Measurements from ENCODE around the gene SEMA4B.
"Not testable (repeated sequence)": the region's sequence is repeated elsewhere in the genome, so short reads cannot be mapped to it uniquely, and the experiment has no call there.

SEMA4B gene

DNA sequence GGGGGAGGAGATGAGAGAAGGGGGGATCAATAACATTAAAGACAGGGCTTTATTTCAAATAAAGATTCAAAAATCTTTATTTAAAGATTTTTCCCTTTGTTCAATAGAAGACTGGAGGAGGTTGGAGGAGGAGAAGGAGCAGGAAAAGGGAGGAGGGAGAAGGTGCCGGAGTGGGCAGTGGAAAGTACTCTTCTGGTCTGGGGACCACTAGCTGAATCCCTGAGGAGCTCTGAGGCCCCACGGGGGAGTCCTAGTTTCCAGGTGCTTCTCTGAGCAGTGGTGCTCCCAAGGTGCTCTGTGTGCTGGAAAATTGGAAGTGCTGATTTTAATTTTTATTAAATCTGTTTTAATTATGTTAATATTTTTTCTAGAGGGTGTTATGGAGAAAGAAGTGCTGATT, 19.4 kb upstream of the SEMA4B start:
- no peak for DNase-seq

DNA sequence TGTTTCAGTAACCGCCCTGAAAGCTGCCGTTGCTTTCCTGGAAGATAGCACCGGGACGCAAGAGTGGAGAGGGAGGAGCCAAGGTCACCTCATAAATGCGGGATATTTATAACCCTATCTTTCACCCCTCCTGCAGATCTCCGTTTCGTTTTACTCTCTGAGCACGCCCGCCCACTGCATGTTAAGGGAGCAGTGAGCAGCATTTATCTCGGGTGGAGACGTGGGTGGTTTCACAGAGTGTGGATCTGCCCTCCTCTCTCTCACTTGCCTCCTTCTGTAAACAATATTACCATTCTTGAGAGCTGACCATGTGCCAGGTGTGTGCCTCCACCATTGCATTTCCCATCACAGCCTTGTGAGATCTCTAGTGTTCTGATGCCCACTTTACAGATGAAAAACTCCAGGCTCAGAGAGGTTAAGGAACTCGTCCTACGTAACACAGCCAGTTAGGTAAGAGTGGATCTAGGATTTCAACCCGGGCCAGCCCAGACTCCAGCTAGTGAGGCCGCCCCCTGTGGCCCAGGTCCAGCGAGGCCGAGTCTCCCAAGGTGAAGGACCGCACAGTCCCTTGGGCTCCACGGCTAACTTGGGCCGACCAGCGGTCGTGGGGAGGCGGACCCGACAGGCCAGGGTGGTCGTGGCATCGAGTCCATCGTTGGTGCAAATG, 16.9 kb upstream of the SEMA4B start:
- peak; percentile 43 to 54 for DNase-seq

- peak; percentile 42 to 57 for DNase-seq
These were observed 16.1 kb upstream of the SEMA4B start for GRCh38 chr15:90184786-90185704.

DNA sequence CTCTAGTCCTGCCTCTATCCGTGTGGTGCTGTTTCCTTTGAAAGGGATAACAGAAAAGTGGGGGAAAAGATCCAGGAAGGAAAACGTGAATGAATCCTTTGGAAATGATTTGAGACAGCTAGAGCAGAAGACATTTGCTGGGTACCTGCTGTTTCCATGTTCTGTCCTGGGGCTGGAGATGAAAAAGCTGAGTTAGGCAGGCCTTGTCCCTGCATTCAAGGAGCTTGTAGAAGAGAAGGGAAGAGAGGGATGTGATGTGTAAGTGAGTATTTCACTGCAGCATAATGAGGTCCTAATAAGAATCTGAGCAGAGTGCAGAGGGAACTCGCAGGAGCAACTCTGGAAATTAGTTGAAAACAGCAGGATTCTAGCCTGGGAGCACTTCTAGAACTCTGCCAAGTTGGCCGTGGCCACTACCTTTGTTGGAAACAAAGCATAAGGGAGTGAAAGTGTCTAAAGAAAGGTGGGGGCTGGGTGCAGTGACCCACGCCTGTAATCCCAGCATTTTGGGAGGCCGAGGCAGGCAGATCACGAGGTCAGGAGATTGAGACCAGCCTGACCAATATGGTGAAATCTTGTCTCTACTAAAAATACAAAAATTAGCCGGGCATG, 13.8 kb upstream of the SEMA4B start:
- DNase-seq, result no peak

DNA sequence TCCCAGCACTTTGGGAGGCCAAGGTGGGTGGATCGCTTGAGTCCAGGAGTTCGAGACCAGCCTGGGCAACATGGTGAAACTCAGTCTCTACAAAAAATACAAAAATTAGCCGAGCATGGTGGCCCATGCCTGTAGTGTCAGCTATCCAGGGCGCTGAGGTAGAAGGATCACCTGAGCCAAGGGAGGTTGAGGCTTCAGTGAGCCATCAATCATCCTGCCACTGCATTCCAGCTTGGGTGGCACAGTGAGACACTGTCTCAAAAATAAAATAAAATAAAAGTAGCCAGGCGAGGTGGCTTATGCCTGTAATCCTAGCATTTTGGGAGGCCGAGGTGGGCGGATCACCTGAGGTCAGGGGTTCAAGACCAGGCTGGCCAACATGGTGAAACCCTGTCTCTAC, 13.1 kb upstream of the SEMA4B start:
- DNase-seq, result not testable (repeated sequence)

- DNase-seq, result no peak
These were observed 12.0 kb upstream of the SEMA4B start for GRCh38 chr15:90188914-90189748.

DNA sequence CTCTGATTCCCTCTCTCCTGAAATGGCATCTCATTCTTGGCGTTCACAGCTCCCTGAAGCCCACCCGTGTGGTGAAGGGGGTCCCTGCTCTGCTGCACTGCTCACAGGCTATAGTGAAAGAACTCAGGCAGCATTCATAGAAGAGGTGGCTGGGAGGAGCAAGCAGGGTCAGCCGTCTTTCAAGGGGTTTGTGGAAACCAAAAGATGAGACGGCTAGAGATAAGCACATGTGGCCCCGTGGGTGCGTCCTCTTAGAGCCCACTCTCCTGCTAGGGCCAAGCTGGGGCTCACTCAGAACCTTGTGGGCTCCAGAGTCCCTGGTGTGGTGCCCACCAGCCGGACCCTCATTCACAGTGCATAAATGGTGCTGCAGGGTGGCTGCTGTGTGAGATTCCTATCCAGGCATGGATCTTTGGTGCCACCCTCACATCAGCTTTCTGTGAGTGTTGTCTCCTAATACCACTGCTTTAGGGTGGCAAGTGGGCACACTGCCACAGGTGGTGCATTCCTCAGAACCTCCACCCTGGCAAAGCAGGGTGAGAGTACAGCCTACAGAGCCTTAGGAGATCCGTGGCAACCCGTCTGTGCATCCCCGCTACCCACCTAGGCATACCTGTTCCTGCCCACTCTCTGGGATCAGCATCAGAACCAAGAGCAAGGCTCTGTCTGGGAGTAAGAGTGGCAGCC, 11.2 kb upstream of the SEMA4B start:
- DNase-seq, result no peak

DNA sequence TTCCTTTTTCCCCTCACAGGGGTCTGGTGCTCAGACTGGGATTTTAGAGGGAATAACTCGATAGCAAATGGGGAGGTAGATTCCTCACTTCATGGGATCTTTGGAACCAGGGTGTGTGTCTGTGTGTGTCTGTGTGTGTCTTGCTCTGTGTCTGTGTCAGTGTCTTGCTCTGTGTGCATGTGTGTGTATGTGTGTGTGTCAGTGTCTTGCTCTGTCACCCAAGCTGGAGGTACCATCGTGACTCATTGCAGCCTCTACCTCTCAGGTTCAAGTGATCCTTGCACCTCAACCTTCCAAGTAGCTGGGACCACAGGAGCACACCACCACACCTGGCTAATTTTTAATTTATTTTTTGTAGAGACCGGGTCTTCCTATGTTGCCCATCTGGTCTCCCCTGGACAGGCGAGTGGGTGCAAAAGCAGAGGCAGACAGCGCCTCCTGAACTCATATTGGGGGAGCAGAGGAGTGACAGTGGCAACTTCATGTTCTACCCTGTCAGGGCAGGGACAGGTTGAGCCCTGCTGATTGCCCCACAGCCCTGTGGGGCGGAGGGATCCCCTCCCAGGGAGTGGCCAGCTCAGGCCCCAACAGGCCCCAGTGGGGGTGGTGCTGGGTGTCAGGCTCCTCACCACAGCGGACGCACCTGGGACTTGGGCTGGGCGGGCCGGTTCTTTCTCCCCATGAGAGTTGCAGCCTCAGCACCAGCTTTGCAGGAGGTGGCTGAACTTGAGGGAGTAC, 10.4 kb upstream of the SEMA4B start:
- DNase-seq, result no peak

- no peak for DNase-seq
These were observed 9.8 kb upstream of the SEMA4B start for GRCh38 chr15:90191344-90191687.

DNA sequence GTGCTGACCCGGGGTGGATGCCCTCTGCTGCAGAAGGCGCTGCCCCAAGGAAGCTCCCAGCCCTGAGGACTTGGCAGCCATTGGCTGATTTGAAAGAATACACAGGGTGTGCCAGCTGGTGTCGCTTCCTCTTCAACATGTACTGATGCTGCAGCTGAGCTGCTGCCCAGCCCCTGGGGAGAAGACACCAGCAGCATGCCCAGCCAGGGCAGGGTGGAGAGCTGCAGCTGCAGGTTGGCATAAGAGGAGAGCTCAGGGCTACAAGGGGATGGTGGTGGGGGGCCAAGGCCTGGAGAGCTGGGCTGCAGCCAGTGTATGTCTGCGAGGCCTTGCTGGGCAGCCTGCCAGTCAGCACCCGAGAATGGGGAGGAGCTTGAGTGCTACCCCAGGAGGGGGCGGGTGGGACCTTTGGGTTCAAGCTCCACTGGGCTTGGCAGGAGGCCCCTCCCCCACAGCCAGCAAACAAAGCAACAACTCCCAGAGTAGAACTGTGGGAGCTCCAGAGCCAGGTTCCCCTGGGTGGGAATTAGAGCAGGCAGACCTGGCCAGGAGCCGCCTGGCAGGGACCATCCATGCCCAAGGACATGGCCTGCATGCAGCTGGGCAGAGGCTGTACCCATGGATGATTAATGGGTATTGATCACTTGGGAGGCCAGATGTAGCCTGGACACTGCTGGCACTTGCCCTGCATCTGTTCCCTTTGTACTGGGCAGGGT, 9.2 kb upstream of the SEMA4B start:
- no peak for DNase-seq

- DNase-seq, result no peak
These were observed 8.0 kb upstream of the SEMA4B start for GRCh38 chr15:90192961-90193786.

GRCh38 chr15:90194655-90195054, 6.5 kb upstream of the SEMA4B start:
- DNase-seq, result no peak

DNA sequence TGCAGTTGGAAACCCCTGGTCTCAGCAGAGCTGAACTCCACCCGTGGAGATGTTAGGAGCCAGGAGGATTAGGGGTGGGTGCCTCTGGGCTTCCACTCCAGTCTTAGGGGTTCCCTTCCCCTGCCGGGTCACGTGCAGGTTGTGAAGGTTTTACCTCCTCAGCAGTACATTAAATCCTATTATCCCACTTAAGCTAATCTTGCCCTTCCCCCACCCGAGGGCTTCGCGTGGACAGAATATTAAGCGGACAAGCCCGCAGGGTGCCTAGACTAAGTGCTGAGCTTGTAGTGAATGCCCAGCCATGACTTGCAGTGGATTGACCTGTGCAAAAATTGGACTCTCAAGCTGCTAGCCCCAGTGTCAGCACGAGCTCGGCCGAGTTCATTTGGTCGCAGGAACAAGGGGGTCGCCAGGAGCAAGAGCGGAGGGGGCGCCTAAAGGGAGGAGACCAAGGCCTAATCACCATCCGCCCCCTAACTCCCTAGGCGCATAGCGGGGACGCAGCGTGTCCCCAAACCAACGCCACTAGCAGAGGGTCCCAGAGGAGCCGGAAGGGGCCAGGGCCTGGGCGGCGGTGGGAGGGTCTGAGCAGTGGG, 498 bp upstream of the SEMA4B start:
- no peak for DNase-seq

- no peak for DNase-seq
These were observed 830 bp downstream of the SEMA4B start for GRCh38 chr15:90201944-90202375.

DNA sequence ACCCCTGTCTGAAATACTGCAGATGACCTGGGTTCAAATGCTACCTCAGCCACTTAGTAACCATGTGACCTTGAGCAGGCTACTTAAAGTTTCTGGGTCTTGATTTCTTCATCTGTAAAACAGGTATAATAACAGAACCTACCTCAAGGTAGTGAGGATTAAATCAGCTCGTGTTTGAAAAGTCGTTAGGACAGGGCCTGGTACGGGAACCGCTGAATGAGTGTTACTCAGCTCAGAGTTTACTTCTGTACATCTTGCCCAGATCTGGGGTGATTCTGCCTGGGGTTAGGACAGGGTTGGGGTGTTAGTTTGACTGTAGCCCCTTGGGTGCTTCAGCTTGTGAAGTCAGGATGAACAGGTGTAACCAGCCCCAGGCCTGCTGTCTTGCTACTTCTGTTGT, 1.8 kb downstream of the SEMA4B start:
- DNase-seq, result no peak

DNA sequence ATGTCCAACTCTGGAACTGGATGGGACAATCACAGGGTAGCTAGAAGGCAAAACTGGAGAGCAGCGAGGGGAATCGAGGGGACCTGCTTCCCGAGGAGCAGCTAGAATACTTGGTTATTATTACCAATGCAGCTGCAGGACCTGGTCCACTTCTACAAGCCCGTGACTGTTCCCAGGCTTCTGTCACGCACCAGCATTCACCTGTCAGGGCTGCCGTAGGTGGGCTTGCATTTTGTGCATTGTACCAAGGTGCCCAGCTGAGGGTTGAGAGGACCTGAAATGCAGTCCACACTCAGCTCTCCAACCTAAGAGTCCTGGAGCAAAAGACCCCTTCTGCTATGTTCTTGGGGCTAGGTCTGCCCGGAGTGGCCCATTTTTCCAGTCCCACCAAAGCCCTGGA, 2.3 kb downstream of the SEMA4B start:
- no peak for DNase-seq

DNA sequence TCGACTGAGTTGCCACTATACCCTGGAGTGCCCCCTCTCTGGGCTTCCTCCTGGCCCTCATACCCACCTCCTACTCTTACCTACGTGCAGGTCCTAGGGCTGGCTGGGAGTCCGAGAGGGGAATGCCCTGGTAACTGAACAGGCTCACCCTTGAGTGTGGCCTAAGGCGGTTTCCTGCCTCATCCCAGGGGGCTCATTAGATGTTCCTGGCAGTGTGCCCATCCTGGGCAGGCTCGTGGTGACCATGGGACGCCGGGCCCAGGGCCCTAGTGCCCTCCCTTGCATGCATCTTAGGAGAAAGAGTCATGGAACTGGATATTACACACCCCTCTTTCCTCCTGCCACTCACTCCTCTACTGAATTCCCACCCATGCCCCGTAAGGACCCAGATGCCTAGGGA, 2.8 kb downstream of the SEMA4B start:
- no peak for DNase-seq

DNA sequence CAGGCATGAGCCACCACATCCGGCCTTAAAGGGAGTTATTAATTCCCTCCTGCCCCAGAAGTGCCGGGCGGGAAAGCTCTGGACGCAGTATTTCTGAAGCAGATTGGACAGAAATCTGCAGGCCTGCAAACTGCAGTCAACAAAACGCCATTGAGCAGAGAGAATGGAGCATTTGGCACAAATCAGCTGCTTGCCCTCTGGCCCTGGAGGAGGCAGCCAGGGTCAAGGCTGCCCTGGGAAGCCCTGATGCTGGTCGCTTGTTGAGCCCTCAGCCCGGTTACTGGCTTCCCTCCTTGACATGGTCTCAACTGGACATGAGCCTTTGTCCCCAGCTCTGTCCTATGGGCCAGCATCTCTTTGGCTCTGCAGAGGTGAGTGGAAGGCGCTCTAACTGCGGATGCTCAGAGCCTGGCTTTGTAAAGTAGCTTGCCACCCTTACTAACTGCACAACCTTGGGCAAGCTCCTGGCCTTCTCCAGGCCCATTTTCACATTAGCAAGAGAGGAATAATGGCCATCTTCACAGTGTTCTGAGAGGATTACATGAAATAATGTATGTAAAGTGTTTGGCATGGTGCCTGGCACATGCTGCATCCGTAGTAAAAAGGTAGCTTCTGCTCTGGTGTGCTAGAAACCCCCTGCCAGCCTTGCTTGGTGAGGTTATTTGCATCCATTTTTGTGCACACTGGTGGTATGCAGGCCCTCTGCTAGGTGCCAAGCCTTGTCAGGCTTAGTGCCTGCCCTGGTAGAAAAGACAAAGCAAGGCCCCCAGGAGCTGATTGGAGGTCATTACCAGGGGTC, 4.1 kb downstream of the SEMA4B start:
- DNase-seq, result no peak

- no peak for DNase-seq
These were observed 4.8 kb downstream of the SEMA4B start for GRCh38 chr15:90205886-90206285.

Measured in activated CD4-positive, alpha-beta T cell treated with anti-CD3 and anti-CD28 coated beads for 4 hours (primary cell).